GM18508 (cell line): ENCODE measurements around the gene TTC12.

Experiments
- ATAC-seq: cut with Tn5 transposase; IDR thresholded peaks from one replicate; pipeline ENCODE4 v1.9.1; 2021; ENCODE audit warnings: moderate number of reproducible peaks; ENCODE audit not compliant: insufficient read depth, unreplicated experiment

Gene TTC12

GRCh38 chr11:113314389-113315301 is at the start of gene TTC12:
Gene TTC12, plus strand, starts transcription at chr11:113314583. Its CDS starts 1,675 bp downstream, at chr11:113316258.
- peak; percentile 80 for ATAC-seq

- ATAC-seq: no peak
These were observed 49.0 kb upstream of the TTC12 start for GRCh38 chr11:113265362-113265761.

- no peak for ATAC-seq
These were observed 46.9 kb upstream of the TTC12 start for GRCh38 chr11:113267493-113267892.

- no peak for ATAC-seq
These were observed 45.3 kb upstream of the TTC12 start for GRCh38 chr11:113269096-113269495.

- ATAC-seq: no peak
These were observed 44.7 kb upstream of the TTC12 start for GRCh38 chr11:113269636-113270035.

GRCh38 chr11:113270080-113270479 is 44.3 kb upstream of the TTC12 start:
- ATAC-seq: no peak

- no peak for ATAC-seq
These were observed 42.7 kb upstream of the TTC12 start for GRCh38 chr11:113271551-113272245.

- no peak for ATAC-seq
These were observed 42.1 kb upstream of the TTC12 start for GRCh38 chr11:113272281-113272680.

GRCh38 chr11:113272927-113273615 is 41.3 kb upstream of the TTC12 start:
- no peak for ATAC-seq

GRCh38 chr11:113273720-113274119 is 40.7 kb upstream of the TTC12 start:
- ATAC-seq: no peak

GRCh38 chr11:113274713-113275582 is 39.4 kb upstream of the TTC12 start:
- no peak for ATAC-seq

GRCh38 chr11:113275602-113276001 is 38.8 kb upstream of the TTC12 start:
- no peak for ATAC-seq

GRCh38 chr11:113276466-113276865 is 37.9 kb upstream of the TTC12 start:
- no peak for ATAC-seq

GRCh38 chr11:113277907-113278306 is 36.5 kb upstream of the TTC12 start:
- ATAC-seq: no peak

- ATAC-seq: no peak
These were observed 35.9 kb upstream of the TTC12 start for GRCh38 chr11:113278481-113278880.

- ATAC-seq: no peak
These were observed 35.5 kb upstream of the TTC12 start for GRCh38 chr11:113278925-113279324.

GRCh38 chr11:113279591-113279990 is 34.8 kb upstream of the TTC12 start:
- no peak for ATAC-seq

GRCh38 chr11:113281052-113281725 is 33.2 kb upstream of the TTC12 start:
- no peak for ATAC-seq

GRCh38 chr11:113282898-113283437 is 31.4 kb upstream of the TTC12 start:
- ATAC-seq: no peak
